ENCODE results near the gene THSD7A. TPM values are rescaled to one million over a fixed set of nuclear protein-coding genes. Genes with fewer than 3 reads are reported as not detected.

Gene THSD7A
- total and polyA plus RNA-seq, 2 experiments from 2014 or later: 4.0 to 8.3 TPM

- Histone ChIP-seq H3K4me2 (no peak overlapping the region), H3K79me2 (no peaks in the 10 kb centered on the region), H4K20me1 (ENCODE audit: insufficient read depth, poor library complexity, severe bottlenecking) (no peaks in the 10 kb centered on the region), H3K36me3 (replicated peaks; ENCODE audit: insufficient read depth, low read depth) (no peaks in the 10 kb centered on the region), H3K4me1 (ENCODE audit: insufficient read depth) (no peaks in the 10 kb centered on the region), H3K9me2 (replicated peaks; ENCODE audit: insufficient read depth) (no peaks in the 10 kb centered on the region), H3K9me3 (ENCODE audit: low read depth) (no peaks in the 10 kb centered on the region), H2AFZ (no peak overlapping the region), H3K4me3 (no peak overlapping the region), H3K27me3 (no peaks in the 10 kb centered on the region), H3K27ac (no peak overlapping the region)
- no peak for DNase-seq (ENCODE audit: low spot score)
- TF ChIP-seq, protein P1, sequence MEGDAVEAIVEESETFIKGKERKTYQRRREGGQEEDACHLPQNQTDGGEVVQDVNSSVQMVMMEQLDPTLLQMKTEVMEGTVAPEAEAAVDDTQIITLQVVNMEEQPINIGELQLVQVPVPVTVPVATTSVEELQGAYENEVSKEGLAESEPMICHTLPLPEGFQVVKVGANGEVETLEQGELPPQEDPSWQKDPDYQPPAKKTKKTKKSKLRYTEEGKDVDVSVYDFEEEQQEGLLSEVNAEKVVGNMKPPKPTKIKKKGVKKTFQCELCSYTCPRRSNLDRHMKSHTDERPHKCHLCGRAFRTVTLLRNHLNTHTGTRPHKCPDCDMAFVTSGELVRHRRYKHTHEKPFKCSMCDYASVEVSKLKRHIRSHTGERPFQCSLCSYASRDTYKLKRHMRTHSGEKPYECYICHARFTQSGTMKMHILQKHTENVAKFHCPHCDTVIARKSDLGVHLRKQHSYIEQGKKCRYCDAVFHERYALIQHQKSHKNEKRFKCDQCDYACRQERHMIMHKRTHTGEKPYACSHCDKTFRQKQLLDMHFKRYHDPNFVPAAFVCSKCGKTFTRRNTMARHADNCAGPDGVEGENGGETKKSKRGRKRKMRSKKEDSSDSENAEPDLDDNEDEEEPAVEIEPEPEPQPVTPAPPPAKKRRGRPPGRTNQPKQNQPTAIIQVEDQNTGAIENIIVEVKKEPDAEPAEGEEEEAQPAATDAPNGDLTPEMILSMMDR (IDR thresholded peaks at IDR 0.05; ENCODE audit: poor library complexity): no peak
- TF ChIP-seq EZH2phosphoT487 (IDR thresholded peaks at IDR 0.05; ENCODE audit: low read depth, severe bottlenecking, unreplicated experiment) (no peak), EZH2 (IDR thresholded peaks at IDR 0.05; ENCODE audit: borderline replicate concordance) (no peak)
- 85% methylated on average over 4 of the region's 4 CpGs for WGBS (ENCODE audit: low lambda C conversion rate, missing lambda C conversion rate)
Measured at GRCh38 chr7:11795231-11795630, 36.8 kb downstream of the THSD7A start.

DNA sequence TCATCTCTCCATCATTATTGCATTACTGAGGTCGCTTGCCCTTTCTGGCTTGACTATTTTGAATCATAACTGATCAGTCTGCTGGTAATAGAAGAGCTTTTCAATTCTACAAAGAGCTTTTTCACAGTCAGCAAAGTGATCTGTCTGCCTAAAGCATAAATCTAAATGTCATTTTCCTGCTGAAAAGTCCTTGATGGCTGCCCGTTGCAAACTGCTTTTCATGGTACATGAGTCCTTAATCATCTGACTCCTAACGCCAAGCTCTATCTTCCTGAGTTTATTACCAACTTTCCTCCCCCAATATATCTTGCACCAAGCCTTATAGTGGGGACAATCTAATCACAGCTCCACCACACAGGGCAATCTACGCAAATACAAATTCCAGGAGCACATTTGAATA is 39.8 kb downstream of the THSD7A start:
- no peak for DNase-seq (ENCODE audit: low spot score)
- H3K9me2 ChIP-seq (replicated peaks; ENCODE audit: insufficient read depth): no peaks in the 10 kb centered on the region
- H3K27ac ChIP-seq: no peak overlapping the region
- H3K79me2 ChIP-seq: no peaks in the 10 kb centered on the region
- TF ChIP-seq, protein P1 (IDR thresholded peaks at IDR 0.05; ENCODE audit: poor library complexity): no peak
- TF ChIP-seq EZH2 (IDR thresholded peaks at IDR 0.05; ENCODE audit: borderline replicate concordance): no peak
- no peak for TF ChIP-seq EZH2phosphoT487 (IDR thresholded peaks at IDR 0.05; ENCODE audit: low read depth, severe bottlenecking, unreplicated experiment)
- no peak overlapping the region for H3K4me3 ChIP-seq
- no peaks in the 10 kb centered on the region for H3K4me1 ChIP-seq (ENCODE audit: insufficient read depth)
- H4K20me1 ChIP-seq (ENCODE audit: insufficient read depth, poor library complexity, severe bottlenecking): no peaks in the 10 kb centered on the region
- no peak overlapping the region for H2AFZ ChIP-seq
- no peaks in the 10 kb centered on the region for H3K36me3 ChIP-seq (replicated peaks; ENCODE audit: insufficient read depth, low read depth)
- H3K4me2 ChIP-seq: no peak overlapping the region
- WGBS (ENCODE audit: low lambda C conversion rate, missing lambda C conversion rate): 87% methylated on average over 4 of the region's 4 CpGs
- no peaks in the 10 kb centered on the region for H3K9me3 ChIP-seq (ENCODE audit: low read depth)
- H3K27me3 ChIP-seq: no peaks in the 10 kb centered on the region

- H3K36me3 ChIP-seq (replicated peaks; ENCODE audit: insufficient read depth, low read depth): no peaks in the 10 kb centered on the region
- no peaks in the 10 kb centered on the region for H3K4me1 ChIP-seq (ENCODE audit: insufficient read depth)
- no peaks in the 10 kb centered on the region for H4K20me1 ChIP-seq (ENCODE audit: insufficient read depth, poor library complexity, severe bottlenecking)
- H2AFZ ChIP-seq: no peak overlapping the region
- H3K4me3 ChIP-seq: no peak overlapping the region
- no peaks in the 10 kb centered on the region for H3K9me2 ChIP-seq (replicated peaks; ENCODE audit: insufficient read depth)
- TF ChIP-seq EZH2phosphoT487 (IDR thresholded peaks at IDR 0.05; ENCODE audit: low read depth, severe bottlenecking, unreplicated experiment): no peak
- H3K27ac ChIP-seq: no peak overlapping the region
- no peaks in the 10 kb centered on the region for H3K27me3 ChIP-seq
- DNase-seq (ENCODE audit: low spot score): no peak
- no peaks in the 10 kb centered on the region for H3K79me2 ChIP-seq
- no peaks in the 10 kb centered on the region for H3K9me3 ChIP-seq (ENCODE audit: low read depth)
- H3K4me2 ChIP-seq: no peak overlapping the region
- WGBS (ENCODE audit: low lambda C conversion rate, missing lambda C conversion rate): 96% methylated on average over 3 of the region's 3 CpGs
Measured at GRCh38 chr7:11788568-11788967, 43.4 kb downstream of the THSD7A start.

GRCh38 chr7:11787534-11787933 is 44.5 kb downstream of the THSD7A start:
- Histone ChIP-seq H3K4me1 (ENCODE audit: insufficient read depth) (no peaks in the 10 kb centered on the region), H3K27me3 (no peaks in the 10 kb centered on the region), H3K4me3 (no peak overlapping the region), H3K9me3 (ENCODE audit: low read depth) (no peaks in the 10 kb centered on the region), H3K79me2 (no peaks in the 10 kb centered on the region), H3K4me2 (no peak overlapping the region), H2AFZ (no peak overlapping the region), H4K20me1 (ENCODE audit: insufficient read depth, poor library complexity, severe bottlenecking) (no peaks in the 10 kb centered on the region), H3K36me3 (replicated peaks; ENCODE audit: insufficient read depth, low read depth) (no peaks in the 10 kb centered on the region), H3K27ac (no peak overlapping the region), H3K9me2 (replicated peaks; ENCODE audit: insufficient read depth) (no peaks in the 10 kb centered on the region)
- no peak for DNase-seq (ENCODE audit: low spot score)
- WGBS (ENCODE audit: low lambda C conversion rate, missing lambda C conversion rate): 89% methylated on average over 4 of the region's 4 CpGs
- TF ChIP-seq, protein P1 (IDR thresholded peaks at IDR 0.05; ENCODE audit: poor library complexity): no peak
- TF ChIP-seq EZH2phosphoT487 (IDR thresholded peaks at IDR 0.05; ENCODE audit: low read depth, severe bottlenecking, unreplicated experiment) (no peak), EZH2 (IDR thresholded peaks at IDR 0.05; ENCODE audit: borderline replicate concordance) (no peak)

All from hepatocyte (in vitro differentiated cells).